ENCODE measurements around the gene DHRSX.
"Not testable (repeated sequence)": the region's sequence is repeated elsewhere in the genome, so short reads cannot be mapped to it uniquely, and the experiment has no call there.

DNA sequence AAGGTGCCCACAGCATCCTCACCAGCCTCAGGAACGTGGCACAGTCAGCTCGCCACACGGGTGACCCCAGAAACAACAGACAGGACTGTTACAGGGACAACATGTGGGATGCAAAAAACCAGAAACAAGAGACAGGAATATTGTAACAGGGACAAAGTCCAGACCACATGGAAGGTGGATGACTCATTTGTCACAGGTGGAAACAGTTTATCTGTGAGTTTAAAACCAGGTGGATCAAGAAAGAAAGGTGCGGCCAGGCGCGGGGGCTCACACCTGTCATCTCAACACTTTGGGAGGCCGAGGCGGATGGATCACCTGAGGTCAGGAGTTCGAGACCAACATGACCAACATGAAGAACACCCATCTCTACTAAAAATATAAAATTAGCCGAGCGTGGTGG is 23.5 kb downstream of the DHRSX start:
- TF ChIP-seq, protein P1, sequence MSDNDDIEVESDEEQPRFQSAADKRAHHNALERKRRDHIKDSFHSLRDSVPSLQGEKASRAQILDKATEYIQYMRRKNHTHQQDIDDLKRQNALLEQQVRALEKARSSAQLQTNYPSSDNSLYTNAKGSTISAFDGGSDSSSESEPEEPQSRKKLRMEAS (IDR thresholded peaks at IDR 0.05): not testable (repeated sequence)
- TF ChIP-seq, protein P2, sequence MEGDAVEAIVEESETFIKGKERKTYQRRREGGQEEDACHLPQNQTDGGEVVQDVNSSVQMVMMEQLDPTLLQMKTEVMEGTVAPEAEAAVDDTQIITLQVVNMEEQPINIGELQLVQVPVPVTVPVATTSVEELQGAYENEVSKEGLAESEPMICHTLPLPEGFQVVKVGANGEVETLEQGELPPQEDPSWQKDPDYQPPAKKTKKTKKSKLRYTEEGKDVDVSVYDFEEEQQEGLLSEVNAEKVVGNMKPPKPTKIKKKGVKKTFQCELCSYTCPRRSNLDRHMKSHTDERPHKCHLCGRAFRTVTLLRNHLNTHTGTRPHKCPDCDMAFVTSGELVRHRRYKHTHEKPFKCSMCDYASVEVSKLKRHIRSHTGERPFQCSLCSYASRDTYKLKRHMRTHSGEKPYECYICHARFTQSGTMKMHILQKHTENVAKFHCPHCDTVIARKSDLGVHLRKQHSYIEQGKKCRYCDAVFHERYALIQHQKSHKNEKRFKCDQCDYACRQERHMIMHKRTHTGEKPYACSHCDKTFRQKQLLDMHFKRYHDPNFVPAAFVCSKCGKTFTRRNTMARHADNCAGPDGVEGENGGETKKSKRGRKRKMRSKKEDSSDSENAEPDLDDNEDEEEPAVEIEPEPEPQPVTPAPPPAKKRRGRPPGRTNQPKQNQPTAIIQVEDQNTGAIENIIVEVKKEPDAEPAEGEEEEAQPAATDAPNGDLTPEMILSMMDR (IDR thresholded peaks at IDR 0.05; ENCODE audit: control extremely low read depth in 1 of 3, insufficient read depth in 1 of 3, low read depth in 1 of 3, low read length in 3 of 3): not testable (repeated sequence)
- not testable (repeated sequence) for TF ChIP-seq YY1 (IDR thresholded peaks at IDR 0.05; ENCODE audit: low read depth, low read length); TCF12 (IDR thresholded peaks at IDR 0.05; ENCODE audit: low read depth, low read length); POLR2A (IDR thresholded peaks at IDR 0.05; ENCODE audit: control extremely low read depth in 1 of 2, low read depth in 2 of 2, low read length in 2 of 2); RFX5 (IDR thresholded peaks at IDR 0.05; ENCODE audit: borderline replicate concordance, low read depth, low read length); ATF3 (IDR thresholded peaks at IDR 0.05; ENCODE audit: insufficient read depth, low read depth, low read length); CHD2 (IDR thresholded peaks at IDR 0.05; ENCODE audit: low read length); USF2 (IDR thresholded peaks at IDR 0.05; ENCODE audit: low read length); PHF8 (conservative IDR thresholded peaks at IDR 0.05; ENCODE audit: low read depth, low read length); CHD1 (IDR thresholded peaks at IDR 0.05; ENCODE audit: low read depth, low read length); SIRT6 (IDR thresholded peaks at IDR 0.05; ENCODE audit: low read length)
